Trophoblast cell (in vitro differentiated cells and primary cell): Measurements from ENCODE around the gene HNRNPH1.

Experiments
- DNase-seq, 2 donors: peaks; one replicate each; pipeline ENCODE4 v3.0.0-alpha.2; 2016
- H2AFZ ChIP-seq: 2 replicates; pipeline ENCODE4 v1.6.1; 2013; ENCODE audit warnings: low read length, moderate library complexity, mild to moderate bottlenecking; ENCODE audit not compliant: insufficient read depth, poor library complexity
- H2AK5ac ChIP-seq: 2 replicates; pipeline ENCODE4 v1.6.1; 2013; ENCODE audit warnings: mild to moderate bottlenecking, low read length
- H2BK120ac ChIP-seq: 2 replicates; pipeline ENCODE4 v1.6.1; 2013; ENCODE audit warnings: low read length, mild to moderate bottlenecking, moderate library complexity; ENCODE audit not compliant: insufficient read depth, poor library complexity
- H2BK12ac ChIP-seq: 2 replicates; pipeline ENCODE4 v1.6.1; 2013; ENCODE audit warnings: mild to moderate bottlenecking, low read length, moderate library complexity
- H2BK5ac ChIP-seq: 2 replicates; pipeline ENCODE4 v1.6.1; 2013; ENCODE audit warnings: low read length, low read depth, moderate library complexity, mild to moderate bottlenecking; ENCODE audit not compliant: poor library complexity
- H3K14ac ChIP-seq: 2 replicates; pipeline ENCODE4 v1.6.1; 2013; ENCODE audit warnings: mild to moderate bottlenecking, low read length
- H3K18ac ChIP-seq: 2 replicates; pipeline ENCODE4 v1.6.1; 2013; ENCODE audit warnings: mild to moderate bottlenecking, low read length
- H3K23ac ChIP-seq: 2 replicates; pipeline ENCODE4 v1.6.1; 2013; ENCODE audit warnings: low read length
- H3K27ac ChIP-seq: 2 replicates; pipeline ENCODE4 v1.5.1; 2013; ENCODE audit warnings: low read depth, mild to moderate bottlenecking, inconsistent platforms, low read length, moderate library complexity
- H3K27me3 ChIP-seq: 2 replicates; pipeline ENCODE4 v1.6.1; 2013; ENCODE audit warnings: inconsistent platforms, mild to moderate bottlenecking, low read length, moderate library complexity; ENCODE audit not compliant: insufficient read depth
- H3K36me3 ChIP-seq, 2 experiments: 1 replicate in 1 of 2; 2 replicates in 1 of 2; pipeline ENCODE4 v1.6.1; 2013; ENCODE audit warnings: low read length in 2 of 2, mild to moderate bottlenecking in 2 of 2, moderate library complexity in 1 of 2; ENCODE audit not compliant: insufficient read depth in 2 of 2, control insufficient read depth in 1 of 2
- H3K4ac ChIP-seq: 2 replicates; pipeline ENCODE4 v1.6.1; 2013; ENCODE audit warnings: low read depth, mild to moderate bottlenecking, low read length, moderate library complexity
- H3K4me1 ChIP-seq, 2 experiments: 1 replicate in 1 of 2; 2 replicates in 1 of 2; pipeline ENCODE4 v1.6.1; 2013; ENCODE audit warnings: low read length in 2 of 2, mild to moderate bottlenecking in 2 of 2, moderate library complexity in 1 of 2; ENCODE audit not compliant: insufficient read depth in 2 of 2, control insufficient read depth in 1 of 2
- H3K4me2 ChIP-seq: 2 replicates; pipeline ENCODE4 v1.6.1; 2013; ENCODE audit warnings: inconsistent platforms, mild to moderate bottlenecking, low read length, moderate library complexity
- H3K4me3 ChIP-seq: 2 replicates; pipeline ENCODE4 v1.5.1; 2013; ENCODE audit warnings: mild to moderate bottlenecking, low read depth, low read length, inconsistent platforms
- H3K79me1 ChIP-seq: one replicate; pipeline ENCODE4 v1.6.1; 2013; ENCODE audit warnings: low read length
- H3K79me2 ChIP-seq: 2 replicates; pipeline ENCODE4 v1.6.1; 2013; ENCODE audit warnings: low read length, mild to moderate bottlenecking; ENCODE audit not compliant: control insufficient read depth, insufficient read depth, poor library complexity
- H3K9ac ChIP-seq: 2 replicates; pipeline ENCODE4 v1.6.1; 2013; ENCODE audit warnings: mild to moderate bottlenecking, low read length
- H3K9me3 ChIP-seq: 2 replicates; pipeline ENCODE4 v1.6.1; 2013; ENCODE audit warnings: low read depth, mild to moderate bottlenecking, control low read depth, inconsistent platforms, low read length; ENCODE audit not compliant: insufficient read depth
- H4K12ac ChIP-seq: 2 replicates; pipeline ENCODE4 v1.6.1; 2013; ENCODE audit warnings: low read depth, mild to moderate bottlenecking, low read length, moderate library complexity
- H4K8ac ChIP-seq: 2 replicates; pipeline ENCODE4 v1.6.1; 2013; ENCODE audit warnings: low read depth, mild to moderate bottlenecking, low read length, moderate library complexity
- H4K91ac ChIP-seq: one replicate; pipeline ENCODE4 v1.6.1; 2013; ENCODE audit warnings: low read depth, mild to moderate bottlenecking, low read length, moderate library complexity
- WGBS: extraction: QIAGEN DNeasy Blood & Tissue Kit; methylation state at CpG from one replicate; pipeline ENCODE4 v1.1.7; 2013; ENCODE audit warnings: missing lambda C conversion rate; ENCODE audit not compliant: insufficient read length, insufficient coverage; ENCODE audit errors: extremely low coverage; 5-methylcytosine and 5-hydroxymethylcytosine counted together

HNRNPH1 gene

DNA sequence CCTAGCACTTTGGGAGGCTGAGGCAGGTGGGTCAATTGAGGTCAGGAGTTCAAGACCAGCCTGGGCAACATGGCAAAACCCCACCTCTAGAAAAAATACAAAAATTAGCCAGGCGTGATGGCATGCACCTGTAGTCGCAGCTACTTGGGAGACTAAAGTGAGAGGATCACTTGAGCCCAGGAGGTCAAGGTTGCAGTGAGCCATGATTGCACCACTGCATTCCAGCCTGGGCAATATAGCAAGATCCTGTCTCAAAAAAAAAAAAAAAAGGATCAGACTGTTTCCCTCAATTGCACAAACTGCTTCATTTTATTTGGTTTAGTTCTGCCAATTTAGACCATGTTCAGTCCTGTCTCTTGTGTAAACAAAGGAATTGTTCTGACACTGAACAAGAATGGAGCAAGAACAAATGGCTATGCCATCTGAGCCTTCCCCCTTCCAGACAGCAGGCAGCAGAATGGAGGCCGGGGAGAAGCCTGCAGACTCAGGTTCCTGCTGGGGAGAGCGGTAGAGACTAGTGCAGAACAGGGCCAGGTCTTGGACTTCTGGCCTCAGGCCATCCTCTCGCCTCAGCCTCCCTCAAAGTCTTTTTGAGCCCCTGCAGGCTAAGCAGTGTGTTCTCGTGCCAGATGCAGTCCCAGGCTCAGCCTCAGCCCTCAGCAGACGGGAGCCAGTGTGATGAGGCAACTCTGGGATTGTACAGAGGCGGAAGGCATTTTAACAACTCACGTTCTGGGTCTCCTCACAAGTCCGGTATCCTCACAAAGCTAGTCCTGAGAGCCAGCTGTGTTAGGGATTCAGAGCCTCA, 18.2 kb downstream of the HNRNPH1 start:
- Histone ChIP-seq H3K27me3 (no peaks in the 10 kb centered on the region), H3K4me1 (no peaks in the 10 kb centered on the region)
- WGBS = no CpG with 5 or more reads among the region's 10 CpGs

DNA sequence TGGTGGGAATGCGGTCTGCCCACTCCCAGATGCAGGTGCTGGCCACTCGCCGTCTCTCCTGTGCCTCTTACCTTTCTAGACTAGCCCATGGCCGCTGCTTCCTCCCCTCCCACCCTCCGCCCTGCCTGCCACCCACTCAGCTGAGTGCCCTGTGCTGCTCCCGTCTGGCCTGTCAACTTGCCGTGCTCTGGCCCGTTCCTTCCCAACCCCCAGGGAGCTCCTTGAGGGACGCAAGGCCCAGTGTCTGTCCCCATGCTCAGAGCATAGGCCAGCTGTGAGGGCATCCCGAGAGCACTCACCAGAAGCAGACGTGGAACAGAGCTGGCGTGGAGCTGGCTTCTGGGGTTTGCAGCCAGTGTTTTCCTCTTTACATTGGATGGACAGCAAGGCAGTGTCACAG, 20.2 kb downstream of the HNRNPH1 start:
- H3K4me3 ChIP-seq = no peak overlapping the region
- H3K9me3 ChIP-seq = no peaks in the 10 kb centered on the region
- no peak overlapping the region for H3K14ac ChIP-seq
- H4K91ac ChIP-seq = no peak overlapping the region
- H3K27ac ChIP-seq = no peak overlapping the region
- no peak overlapping the region for H2BK5ac ChIP-seq
- H4K8ac ChIP-seq = no peak overlapping the region
- H3K18ac ChIP-seq = no peak overlapping the region
- H3K36me3 ChIP-seq = peaks cover 61 to 79% of the 10 kb centered on the region in 2 experiments
- H2BK12ac ChIP-seq = no peak overlapping the region
- no peak overlapping the region for H2AFZ ChIP-seq
- H3K79me2 ChIP-seq = no peaks in the 10 kb centered on the region
- H3K9ac ChIP-seq = no peak overlapping the region
- no peak overlapping the region for H2BK120ac ChIP-seq
- no peak overlapping the region for H4K12ac ChIP-seq
- WGBS = no CpG with 5 or more reads among the region's 12 CpGs
- H3K4me2 ChIP-seq = no peak overlapping the region
- no peak for DNase-seq
- H3K4me1 ChIP-seq = no peaks in the 10 kb centered on the region
- no peak overlapping the region for H2AK5ac ChIP-seq
- no peak overlapping the region for H3K23ac ChIP-seq
- H3K27me3 ChIP-seq = no peaks in the 10 kb centered on the region
- no peak overlapping the region for H3K4ac ChIP-seq
- no peaks in the 10 kb centered on the region for H3K79me1 ChIP-seq

More for the DNA sequence above, 18.2 kb downstream of the HNRNPH1 start:
- DNase-seq = peak; percentile 41 to 48
- H4K91ac ChIP-seq = no peak overlapping the region
- H3K23ac ChIP-seq = no peak overlapping the region
- H3K18ac ChIP-seq = no peak overlapping the region
- H3K27ac ChIP-seq = no peak overlapping the region
- peaks cover 54 to 74% of the 10 kb centered on the region in 2 experiments for H3K36me3 ChIP-seq
- no peaks in the 10 kb centered on the region for H3K79me1 ChIP-seq
- no peak overlapping the region for H4K12ac ChIP-seq
- H4K8ac ChIP-seq = no peak overlapping the region
- no peaks in the 10 kb centered on the region for H3K9me3 ChIP-seq
- no peak overlapping the region for H3K4ac ChIP-seq
- H3K79me2 ChIP-seq = no peaks in the 10 kb centered on the region
- H2BK5ac ChIP-seq = no peak overlapping the region
- H2AK5ac ChIP-seq = no peak overlapping the region
- no peak overlapping the region for H3K9ac ChIP-seq
- no peak overlapping the region for H3K4me2 ChIP-seq
- no peak overlapping the region for H2BK120ac ChIP-seq
- H3K4me3 ChIP-seq = no peak overlapping the region
- no peak overlapping the region for H2AFZ ChIP-seq
- H2BK12ac ChIP-seq = no peak overlapping the region
- H3K14ac ChIP-seq = no peak overlapping the region

DNA sequence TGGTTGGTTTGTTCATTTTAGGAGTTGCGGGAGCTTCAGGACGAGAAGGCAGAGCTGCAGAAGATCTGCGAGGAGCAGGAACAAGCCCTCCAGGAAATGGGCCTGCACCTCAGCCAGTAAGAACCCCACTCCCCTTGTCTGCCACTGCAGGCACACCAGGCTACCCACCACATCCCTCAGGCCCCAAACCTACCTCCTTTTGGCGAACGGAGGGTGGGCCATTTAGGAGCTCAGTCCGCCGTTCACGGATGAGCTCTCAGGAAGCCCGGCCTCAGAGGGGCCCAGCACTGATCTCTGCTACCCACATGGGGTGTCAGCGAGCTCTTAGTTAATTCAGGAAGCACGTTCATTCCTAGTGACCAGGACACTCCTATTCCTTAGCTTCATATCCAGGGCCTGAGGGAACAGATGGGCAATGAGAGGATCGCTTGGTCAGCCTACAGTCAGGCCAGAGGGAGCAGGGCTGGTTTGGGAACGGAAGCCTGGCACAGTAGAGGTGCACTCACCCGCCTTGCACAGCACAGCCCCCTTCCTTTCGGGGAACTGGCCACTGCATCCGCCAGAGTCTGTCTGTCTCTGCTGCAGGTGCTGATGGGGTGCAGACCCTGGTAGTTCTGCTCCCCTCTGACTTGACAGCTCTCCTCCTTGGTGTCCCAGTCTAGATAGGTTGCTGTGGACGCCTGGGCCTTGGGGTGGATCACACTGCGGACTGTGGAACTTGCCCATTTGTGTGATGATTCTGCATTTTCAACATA, 21.4 kb downstream of the HNRNPH1 start:
- Histone ChIP-seq H2BK120ac (no peak overlapping the region), H3K9me3 (no peaks in the 10 kb centered on the region), H3K4ac (no peak overlapping the region), H3K4me3 (no peak overlapping the region), H4K12ac (no peak overlapping the region), H3K79me1 (no peaks in the 10 kb centered on the region), H3K27ac (no peak overlapping the region), H3K36me3 (peaks cover 61 to 77% of the 10 kb centered on the region in 2 experiments), H4K91ac (no peak overlapping the region), H2BK12ac (no peak overlapping the region), H3K4me2 (no peak overlapping the region), H3K18ac (no peak overlapping the region), H3K14ac (no peak overlapping the region), H2AFZ (no peak overlapping the region), H2AK5ac (no peak overlapping the region), H3K9ac (no peak overlapping the region), H3K23ac (no peak overlapping the region), H4K8ac (no peak overlapping the region), H2BK5ac (no peak overlapping the region), H3K4me1 (no peaks in the 10 kb centered on the region), H3K27me3 (no peaks in the 10 kb centered on the region), H3K79me2 (no peaks in the 10 kb centered on the region)
- DNase-seq = no peak
- WGBS = no CpG with 5 or more reads among the region's 18 CpGs

DNA sequence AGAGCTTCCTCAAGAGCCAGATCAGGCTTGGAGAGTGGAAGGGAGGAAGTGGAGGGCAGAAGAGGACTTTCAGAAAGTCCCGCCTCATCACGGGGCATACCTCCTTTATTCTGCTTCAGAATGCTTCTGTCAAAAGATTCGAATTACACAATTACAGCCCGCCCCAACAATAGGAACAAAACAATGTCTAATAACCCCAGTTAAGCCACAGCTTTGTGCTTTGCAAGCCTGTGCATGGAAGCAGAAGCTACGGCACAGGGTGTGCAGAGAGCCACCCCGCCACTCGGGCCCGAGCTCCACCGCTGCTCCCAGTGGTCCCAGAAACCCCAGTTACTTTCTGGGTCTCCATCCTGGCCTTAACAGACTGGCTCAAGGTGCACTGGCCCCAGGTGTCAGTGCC, 23.5 kb downstream of the HNRNPH1 start:
- H3K9ac ChIP-seq = no peak overlapping the region
- no peak overlapping the region for H3K18ac ChIP-seq
- no peaks in the 10 kb centered on the region for H3K27me3 ChIP-seq
- H2BK5ac ChIP-seq = no peak overlapping the region
- H2BK120ac ChIP-seq = no peak overlapping the region
- H2BK12ac ChIP-seq = no peak overlapping the region
- no peaks in the 10 kb centered on the region for H3K79me1 ChIP-seq
- H3K27ac ChIP-seq = no peak overlapping the region
- no peak overlapping the region for H2AFZ ChIP-seq
- no peak overlapping the region for H3K4ac ChIP-seq
- H3K9me3 ChIP-seq = no peaks in the 10 kb centered on the region
- H3K36me3 ChIP-seq = peaks cover 58 to 71% of the 10 kb centered on the region in 2 experiments
- peak in 1 of 2 donors; percentile 16 for DNase-seq
- no peak overlapping the region for H2AK5ac ChIP-seq
- no peak overlapping the region for H4K12ac ChIP-seq
- WGBS = no CpG with 5 or more reads among the region's 9 CpGs
- H3K14ac ChIP-seq = no peak overlapping the region
- no peak overlapping the region for H3K23ac ChIP-seq
- no peak overlapping the region for H4K8ac ChIP-seq
- H3K4me3 ChIP-seq = no peak overlapping the region
- H4K91ac ChIP-seq = no peak overlapping the region
- no peak overlapping the region for H3K4me2 ChIP-seq
- no peaks in the 10 kb centered on the region for H3K79me2 ChIP-seq
- H3K4me1 ChIP-seq = no peaks in the 10 kb centered on the region
